Measurements from ENCODE around the gene ALX3. TPM values are rescaled to one million over a fixed set of nuclear protein-coding genes. Genes with fewer than 3 reads are reported as not detected.

Gene ALX3
- total RNA-seq, result not detected in 3 replicates
- long read RNA-seq, result 0 reads

DNA sequence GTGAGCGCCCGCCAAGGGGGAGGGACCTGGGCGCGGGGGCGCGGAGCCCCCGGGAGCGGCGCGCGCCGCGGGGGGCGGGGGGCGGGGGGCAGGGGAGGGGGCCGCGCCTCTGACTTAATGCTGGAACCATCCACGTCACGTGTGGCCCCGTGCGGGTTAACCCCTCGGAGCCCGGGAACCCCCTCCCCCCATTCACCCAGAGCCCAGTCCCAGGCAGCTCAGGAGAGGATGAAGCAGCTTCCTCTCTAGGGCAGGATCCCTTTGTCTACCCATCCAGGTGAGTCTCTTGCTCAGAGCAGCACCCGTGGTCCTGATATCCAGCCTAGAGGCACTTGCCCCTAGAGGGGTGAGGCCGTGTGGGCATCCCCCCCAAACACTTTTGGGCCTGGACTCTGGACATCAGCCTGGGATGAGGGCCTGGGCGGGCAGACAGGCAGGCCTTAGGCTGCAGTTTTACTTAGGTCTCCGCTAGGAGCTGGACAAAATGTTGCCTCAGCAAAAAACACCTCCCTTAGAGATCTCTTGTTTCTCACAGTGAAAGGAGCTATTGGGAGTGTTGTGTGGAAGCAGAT, at the start of gene ALX3:
ALX3 (minus strand) TSS at position 2 of the 572 bp plus-strand sequence. CDS start 60 bp downstream, outside the sequence.
- no peak for DNase-seq (ENCODE audit: low spot score)
- Mint-ChIP-seq H3K4me1 (ENCODE audit: low read depth) (peaks cover 4% of the 10 kb centered on the region), H3K27ac (ENCODE audit: unreplicated experiment) (no peak within 1 kb of the TSS), H3K36me3 (ENCODE audit: low read depth) (peaks cover 8% of the 10 kb centered on the region), H3K4me3 (ENCODE audit: unreplicated experiment) (no peak within 1 kb of the TSS), H3K27me3 (ENCODE audit: low read depth) (peaks cover 67% of the 10 kb centered on the region), H3K9me3 (ENCODE audit: low read depth) (no peaks in the 10 kb centered on the region)
- no peak for TF ChIP-seq CTCF (IDR thresholded peaks at IDR 0.05)

DNA sequence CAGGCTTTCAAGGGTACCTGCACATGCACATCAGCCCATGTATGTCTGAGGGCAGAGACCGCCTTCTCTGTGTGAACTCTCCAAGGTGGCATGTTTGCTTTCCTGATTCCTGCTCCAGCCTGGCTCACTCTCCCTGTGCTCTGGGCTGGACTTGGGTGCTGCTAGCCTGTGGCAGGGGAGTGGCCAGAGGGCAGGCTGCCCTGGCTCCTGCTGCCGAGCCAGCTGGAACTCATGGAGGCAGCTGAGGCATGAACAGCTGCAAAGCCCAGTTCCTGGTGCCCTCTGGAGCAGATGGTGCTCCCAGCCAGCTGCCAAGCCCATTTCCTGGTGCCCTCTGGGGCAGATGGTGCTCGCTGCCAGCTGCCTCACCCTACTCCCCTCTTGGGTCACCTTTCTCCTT, 49.4 kb upstream of the ALX3 start:
- Mint-ChIP-seq H3K4me1 (ENCODE audit: low read depth) (peaks cover 9% of the 10 kb centered on the region), H3K27me3 (ENCODE audit: low read depth) (peaks cover 6% of the 10 kb centered on the region), H3K4me3 (ENCODE audit: unreplicated experiment) (no peak overlapping the region), H3K36me3 (ENCODE audit: low read depth) (no peaks in the 10 kb centered on the region), H3K27ac (ENCODE audit: unreplicated experiment) (no peak overlapping the region), H3K9me3 (ENCODE audit: low read depth) (peaks cover 10% of the 10 kb centered on the region)
- DNase-seq (ENCODE audit: low spot score), result no peak
- no peak for TF ChIP-seq CTCF (IDR thresholded peaks at IDR 0.05)

GRCh38 chr1:110118636-110119396, 48.3 kb upstream of the ALX3 start:
- Mint-ChIP-seq H3K4me3 (ENCODE audit: unreplicated experiment) (no peak overlapping the region), H3K36me3 (ENCODE audit: low read depth) (no peaks in the 10 kb centered on the region), H3K4me1 (ENCODE audit: low read depth) (peaks cover 9% of the 10 kb centered on the region), H3K27me3 (ENCODE audit: low read depth) (peaks cover 8% of the 10 kb centered on the region), H3K9me3 (ENCODE audit: low read depth) (peaks cover 5% of the 10 kb centered on the region), H3K27ac (ENCODE audit: unreplicated experiment) (no peak overlapping the region)
- DNase-seq (ENCODE audit: low spot score), result no peak
- TF ChIP-seq CTCF (IDR thresholded peaks at IDR 0.05), result no peak

GRCh38 chr1:110114784-110115183, 44.3 kb upstream of the ALX3 start:
- DNase-seq (ENCODE audit: low spot score), result peak; percentile 25
- H3K4me1 Mint-ChIP-seq (ENCODE audit: low read depth), result peaks cover 4% of the 10 kb centered on the region
- H3K36me3 Mint-ChIP-seq (ENCODE audit: low read depth), result no peaks in the 10 kb centered on the region
- H3K9me3 Mint-ChIP-seq (ENCODE audit: low read depth), result no peaks in the 10 kb centered on the region
- no peak for TF ChIP-seq CTCF (IDR thresholded peaks at IDR 0.05)
- H3K27ac Mint-ChIP-seq (ENCODE audit: unreplicated experiment), result no peak overlapping the region
- no peak overlapping the region for H3K4me3 Mint-ChIP-seq (ENCODE audit: unreplicated experiment)
- peaks cover 8% of the 10 kb centered on the region for H3K27me3 Mint-ChIP-seq (ENCODE audit: low read depth)

GRCh38 chr1:110114173-110114572, 43.7 kb upstream of the ALX3 start:
- no peak overlapping the region for H3K27ac Mint-ChIP-seq (ENCODE audit: unreplicated experiment)
- no peak for TF ChIP-seq CTCF (IDR thresholded peaks at IDR 0.05)
- peaks cover 8% of the 10 kb centered on the region for H3K27me3 Mint-ChIP-seq (ENCODE audit: low read depth)

More at GRCh38 chr1:110114173-110114572, 43.7 kb upstream of the ALX3 start:
- Mint-ChIP-seq H3K9me3 (ENCODE audit: low read depth) (no peaks in the 10 kb centered on the region), H3K36me3 (ENCODE audit: low read depth) (no peaks in the 10 kb centered on the region), H3K4me3 (ENCODE audit: unreplicated experiment) (no peak overlapping the region), H3K4me1 (ENCODE audit: low read depth) (peaks cover 7% of the 10 kb centered on the region)
- DNase-seq (ENCODE audit: low spot score), result no peak
